Right lung (tissue), 5 donors: ENCODE results near the gene ATXN7L1. TPM values are rescaled to one million over a fixed set of nuclear protein-coding genes. Genes with fewer than 3 reads are reported as not detected.
"Not testable (repeated sequence)": the region's sequence is repeated elsewhere in the genome, so short reads cannot be mapped to it uniquely, and the experiment has no call there.

Source experiments
- DNase-seq, 2 donors: peaks; one replicate each; pipeline ENCODE4 v3.0.0-alpha.2; 2013
- polyA plus RNA-seq, 5 donors: library from polyadenylated mRNA; unstranded; fragments of 120-200 nt; gene quantifications; one replicate each; pipeline versions ENCODE4 v1.2.1 to v1.2.3, GENCODE V29; 2013; ENCODE audit warnings: inconsistent platforms in 1 of 5, low replicate concordance in 1 of 5; ENCODE audit not compliant: insufficient read length in 5 of 5, insufficient read depth in 1 of 5

The ATXN7L1 gene
- polyA plus RNA-seq, 5 donors, result 9.6 to 15.6 (median 14.0) TPM

- no peak for DNase-seq
Measured at GRCh38 chr7:105862276-105862675, 14.1 kb downstream of the ATXN7L1 start.

GRCh38 chr7:105861224-105861623 lies 15.2 kb downstream of the ATXN7L1 start:
- no peak for DNase-seq

- no peak for DNase-seq
Measured at GRCh38 chr7:105860793-105861192, 15.6 kb downstream of the ATXN7L1 start.

- no peak for DNase-seq
Measured at GRCh38 chr7:105857009-105857952, 19.1 kb downstream of the ATXN7L1 start.

GRCh38 chr7:105854498-105854897 lies 21.9 kb downstream of the ATXN7L1 start:
- DNase-seq, result no peak

- no peak for DNase-seq
Measured at GRCh38 chr7:105853931-105854419, 22.4 kb downstream of the ATXN7L1 start.

GRCh38 chr7:105851064-105851463 lies 25.3 kb downstream of the ATXN7L1 start:
- no peak for DNase-seq

GRCh38 chr7:105849122-105849855 lies 27.1 kb downstream of the ATXN7L1 start:
- no peak for DNase-seq

- no peak for DNase-seq
Measured at GRCh38 chr7:105846404-105846803, 30.0 kb downstream of the ATXN7L1 start.

- not testable (repeated sequence) for DNase-seq
Measured at GRCh38 chr7:105844681-105845080, 31.7 kb downstream of the ATXN7L1 start.

GRCh38 chr7:105841866-105842265 lies 34.5 kb downstream of the ATXN7L1 start:
- no peak for DNase-seq

GRCh38 chr7:105840981-105841749 lies 35.2 kb downstream of the ATXN7L1 start:
- DNase-seq, result no peak

GRCh38 chr7:105839266-105839665 lies 37.1 kb downstream of the ATXN7L1 start:
- no peak for DNase-seq

GRCh38 chr7:105838627-105839231 lies 37.7 kb downstream of the ATXN7L1 start:
- no peak for DNase-seq

- DNase-seq, result no peak
Measured at GRCh38 chr7:105837765-105838626, 38.4 kb downstream of the ATXN7L1 start.

GRCh38 chr7:105835441-105835840 lies 41.0 kb downstream of the ATXN7L1 start:
- DNase-seq, result no peak

GRCh38 chr7:105831824-105832535 lies 44.4 kb downstream of the ATXN7L1 start:
- no peak for DNase-seq

- DNase-seq, result no peak
Measured at GRCh38 chr7:105831302-105831620, 45.1 kb downstream of the ATXN7L1 start.

- no peak for DNase-seq
Measured at GRCh38 chr7:105830405-105831301, 45.7 kb downstream of the ATXN7L1 start.
